HepG2 (cell line): ENCODE measurements around the gene DHX30. TPM values are rescaled to one million over a fixed set of nuclear protein-coding genes. Genes with fewer than 3 reads are reported as not detected.

Experiments used
- ATAC-seq: fragments of 200-7000 bp; cut with Tn5 transposase; 3 replicates; pipeline ENCODE4 v1.9.1; 2020; ENCODE audit warnings: mild to moderate bottlenecking, moderate library complexity
- BruUV-seq: library from RNA; stranded (reverse); fragments of 400-500 nt; replicated peaks from 2 replicates; lab custom pipeline; 2021; lab: Mats Ljungman, UMichigan
- CTCF ChIA-PET: fragments of 300-600 bp; formaldehyde crosslinking; extraction: SDS; loops from one replicate; lab custom pipeline; 2021; ENCODE audit warnings: low total read pairs, inconsistent platforms, low intra/inter-chr PET ratio; lab: Yijun Ruan, JAX
- POLR2A ChIA-PET: fragments of 350-600 bp; sonication (Branson Sonifier 250); formaldehyde crosslinking; loops from one replicate; lab custom pipeline; 2020; ENCODE audit warnings: antibody characterized with exemption, inconsistent platforms; lab: Yijun Ruan, JAX
- DNase-seq: peaks from one replicate; pipeline ENCODE4 v3.0.0-alpha.2; 2015; ENCODE audit warnings: low spot score
- FAIRE-seq: peaks from 3 replicates; lab custom pipeline; 2011; peaks lifted over from hg19 to GRCh38; lab: Jason Lieb, UNC
- H2AFZ ChIP-seq: one replicate; pipeline ENCODE4 v1.6.1; 2011; ENCODE audit warnings: low read length, inconsistent platforms
- H3K27ac ChIP-seq: fragments of 300-600 bp; 3 replicates; pipeline ENCODE4 v1.8.0; 2011; ENCODE audit warnings: mixed run types, mild to moderate bottlenecking, mixed read lengths, low read length, inconsistent platforms; ENCODE audit not compliant: insufficient read depth; ENCODE audit errors: extremely low read length
- H3K27me3 ChIP-seq, 2 experiments: fragments of 200-600 bp in 1 of 2; 2 replicates in 1 of 2; 3 replicates in 1 of 2; pipeline versions ENCODE4 v1.6.0 to v1.8.0; 2011; ENCODE audit warnings: low read length in 2 of 2, mild to moderate bottlenecking in 2 of 2, moderate library complexity in 2 of 2, inconsistent platforms in 1 of 2; ENCODE audit not compliant: insufficient read depth in 2 of 2, control insufficient read depth in 1 of 2
- H3K36me3 ChIP-seq, 2 experiments: fragments of 200-600 bp in 1 of 2; replicated peaks in 1 of 2; 2 replicates in 1 of 2; 3 replicates in 1 of 2; pipeline versions ENCODE4 v1.5.1 to v1.8.0; 2011; ENCODE audit warnings: low read length in 2 of 2, inconsistent platforms in 1 of 2; ENCODE audit not compliant: insufficient read depth in 2 of 2, control insufficient read depth in 1 of 2
- H3K4me1 ChIP-seq: 2 replicates; pipeline ENCODE4 v1.5.1; 2012; ENCODE audit warnings: low read length, inconsistent platforms; ENCODE audit not compliant: insufficient read depth
- H3K4me2 ChIP-seq: 2 replicates; pipeline ENCODE4 v1.6.0; 2011; ENCODE audit warnings: low read depth, low read length, inconsistent platforms
- H3K4me3 ChIP-seq, 3 experiments: fragments of 200-600 bp in 1 of 3; sonication (generic), shearing (Covaris generic) in 1 of 3; replicated peaks in 1 of 3; 2 replicates each; pipeline ENCODE4 v1.5.1; 2011 to 2016; ENCODE audit warnings: low read length in 3 of 3, inconsistent platforms in 2 of 3, low read depth in 2 of 3, mild to moderate bottlenecking in 2 of 3, control low read depth in 1 of 3, mixed read lengths in 1 of 3; ENCODE audit not compliant: insufficient read depth in 1 of 3
- H3K79me2 ChIP-seq: one replicate; pipeline ENCODE4 v1.6.1; 2011; ENCODE audit warnings: low read length, inconsistent platforms; ENCODE audit not compliant: insufficient read depth
- H3K9ac ChIP-seq: 2 replicates; pipeline ENCODE4 v1.6.0; 2011; ENCODE audit warnings: mild to moderate bottlenecking, low read depth, low read length, inconsistent platforms; ENCODE audit not compliant: insufficient read depth
- H3K9me3 ChIP-seq: 2 replicates; pipeline ENCODE4 v1.5.1; 2012; ENCODE audit warnings: mild to moderate bottlenecking, low read length
- H4K20me1 ChIP-seq: 2 replicates; pipeline ENCODE4 v1.6.0; 2011; ENCODE audit warnings: inconsistent platforms, mild to moderate bottlenecking, low read length, moderate library complexity; ENCODE audit not compliant: insufficient read depth
- AGO1 ChIP-seq: fragments of 200-400 bp; formaldehyde crosslinking; IDR thresholded peaks from 2 replicates; pipeline ENCODE4 v1.6.1; 2017; ENCODE audit warnings: mild to moderate bottlenecking, low read depth, low read length, moderate library complexity; ENCODE audit not compliant: poor library complexity, severe bottlenecking
- CCAR2 ChIP-seq: fragments of 200-400 bp; formaldehyde crosslinking; optimal IDR thresholded peaks from 2 replicates; pipeline ENCODE3; 2018; ENCODE audit warnings: low read depth, mild to moderate bottlenecking, low read length, moderate library complexity
- E2F5 ChIP-seq: sonication (generic); formaldehyde crosslinking; conservative IDR thresholded peaks from 2 replicates; pipeline ENCODE4 v1.4.0; 2020; ENCODE audit warnings: missing genetic modification reagents
- FOXA1 ChIP-seq, 2 experiments: fragments of 450-650 bp in 1 of 2; sonication (generic) in 1 of 2; formaldehyde crosslinking in 1 of 2; IDR thresholded peaks; 2 replicates each; pipeline versions ENCODE4 v1.4.0 to v1.6.1; 2016 to 2020; ENCODE audit warnings: missing genetic modification reagents in 1 of 2
- NR2C2 ChIP-seq: sonication (generic); formaldehyde crosslinking; IDR thresholded peaks from 2 replicates; pipeline ENCODE4 v1.4.0; 2020; ENCODE audit warnings: missing genetic modification reagents, mild to moderate bottlenecking, moderate library complexity, borderline replicate concordance
- PHF5A ChIP-seq: IDR thresholded peaks from one replicate; pipeline ENCODE4 v1.6.1; 2018; ENCODE audit warnings: low read depth, missing genetic modification reagents; ENCODE audit not compliant: unreplicated experiment
- POLR2A ChIP-seq, 2 experiments: IDR thresholded peaks; 2 replicates each; pipeline ENCODE4 v1.6.1; 2011; ENCODE audit warnings: low read depth in 2 of 2, low read length in 2 of 2, mild to moderate bottlenecking in 1 of 2, moderate library complexity in 1 of 2; ENCODE audit not compliant: insufficient read depth in 1 of 2
- POLR2AphosphoS5 ChIP-seq: IDR thresholded peaks from 2 replicates; pipeline ENCODE4 v1.6.1; 2012; ENCODE audit warnings: low read depth, low read length
- POLR2G ChIP-seq: fragments of 200-400 bp; formaldehyde crosslinking; IDR thresholded peaks from 2 replicates; pipeline ENCODE4 v1.6.1; 2018; ENCODE audit warnings: mild to moderate bottlenecking, low read depth, low read length, moderate library complexity
- RBM22 ChIP-seq: fragments of 200-400 bp; formaldehyde crosslinking; optimal IDR thresholded peaks from 2 replicates; pipeline ENCODE3; 2017; ENCODE audit warnings: mild to moderate bottlenecking, low read length, moderate library complexity
- ZFAT ChIP-seq: sonication (generic); formaldehyde crosslinking; conservative IDR thresholded peaks from 2 replicates; pipeline ENCODE4 v1.8.1; 2023; ENCODE audit warnings: missing genetic modification reagents, inconsistent platforms
- ZFY ChIP-seq: sonication (generic); formaldehyde crosslinking; IDR thresholded peaks from 2 replicates; pipeline ENCODE4 v1.4.0; 2020; ENCODE audit warnings: missing genetic modification reagents
- ZNF138 ChIP-seq: sonication (generic); formaldehyde crosslinking; IDR thresholded peaks from 2 replicates; pipeline ENCODE4 v1.5.0; 2020; ENCODE audit warnings: mild to moderate bottlenecking, low read depth, missing genetic modification reagents
- WGBS: methylation state at CpG from one replicate; pipeline ENCODE4 v1.1.6; 2017; ENCODE audit warnings: low lambda C conversion rate; 5-methylcytosine and 5-hydroxymethylcytosine counted together
- in situ Hi-C: cut with HindIII; loops from 2 replicates; pipeline ENCODE4 v1.10.0; 2017; ENCODE audit warnings: low pct_unique_long_range_greater_than_20kb; ENCODE audit not compliant: extremely low pct_ligation_motif_present
- intact Hi-C: fragments of 100-400 bp; cut with micrococcal nuclease; formaldehyde crosslinking; loops from one replicate; pipeline ENCODE4 v1.10.0; 2022; ENCODE audit not compliant: unreplicated experiment
- polyA plus RNA-seq, 8 experiments: library from polyadenylated mRNA; depleted of rRNA in 3 of 8; stranded (reverse) in 7 of 8; unstranded in 1 of 8; fragments of >200 nt; fragmentation: Illumina TruSeq in 4 of 8; extraction: Trizol in 4 of 8; gene quantifications; 2 replicates each; pipeline versions ENCODE4 v1.2.1 to v1.2.3, GENCODE V29; 2011 to 2016; ENCODE audit warnings: low read depth in 4 of 8, missing spikeins in 1 of 8, mixed read lengths in 1 of 8; ENCODE audit not compliant: insufficient read depth in 1 of 8
- total RNA-seq, 5 experiments: library from RNA; depleted of rRNA; stranded (reverse); fragments of >200 nt; fragmentation: Illumina TruSeq; extraction: Trizol; gene quantifications; 2 replicates each; pipeline ENCODE4 v1.2.3, GENCODE V29; 2016; ENCODE audit warnings: low read depth in 1 of 5
- TF ChIP-seq, protein P1 (sequence below): sonication (generic); formaldehyde crosslinking; IDR thresholded peaks from 2 replicates; pipeline ENCODE4 v1.4.0; 2020; ENCODE audit warnings: mild to moderate bottlenecking, missing genetic modification reagents

Gene DHX30
- total and polyA plus RNA-seq, 2 of the 13 experiments (the other 11 are each of a cell fraction or from before 2014, with no cell fraction given): 30.6 to 59.4 TPM

DNA sequence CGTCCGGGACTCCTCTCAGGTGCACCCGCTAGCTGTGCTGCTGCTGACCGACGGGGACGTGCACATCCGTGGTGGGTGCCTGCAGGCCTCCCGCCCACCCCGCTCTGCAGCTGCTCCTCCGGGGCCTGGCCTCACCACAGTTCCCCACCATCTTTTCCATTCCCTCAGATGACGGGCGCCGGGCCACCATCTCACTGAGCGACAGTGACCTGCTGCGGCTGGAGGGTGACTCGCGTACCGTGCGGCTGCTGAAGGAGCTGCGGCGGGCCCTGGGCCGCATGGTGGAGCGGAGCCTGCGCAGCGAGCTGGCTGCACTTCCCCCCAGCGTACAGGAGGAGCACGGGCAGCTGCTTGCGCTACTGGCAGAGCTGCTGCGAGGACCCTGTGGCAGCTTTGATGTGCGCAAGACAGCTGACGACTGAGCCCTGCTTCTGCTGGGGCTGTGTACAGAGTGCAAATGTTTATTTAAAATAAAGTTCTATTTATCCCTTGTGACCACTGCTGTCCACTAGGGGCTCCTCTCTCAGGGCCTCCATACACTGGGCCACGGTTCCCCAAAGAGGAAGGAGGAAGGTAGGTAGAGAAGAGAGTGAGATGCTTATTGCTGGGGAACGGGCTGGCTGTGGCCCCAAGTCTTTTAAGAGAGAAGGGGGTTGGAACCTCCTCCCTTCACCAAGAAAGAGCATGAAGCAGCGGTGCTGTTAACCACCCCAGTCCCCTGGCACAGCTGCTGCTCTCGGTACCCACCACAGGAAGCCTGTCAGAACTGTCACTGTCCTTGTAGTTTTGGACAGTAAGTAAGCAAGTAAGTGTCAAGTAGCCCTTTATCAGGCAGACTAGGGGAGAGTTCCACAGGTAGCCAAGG lies 47.0 kb downstream of the DHX30 start (continued):
- TF ChIP-seq, protein P1, sequence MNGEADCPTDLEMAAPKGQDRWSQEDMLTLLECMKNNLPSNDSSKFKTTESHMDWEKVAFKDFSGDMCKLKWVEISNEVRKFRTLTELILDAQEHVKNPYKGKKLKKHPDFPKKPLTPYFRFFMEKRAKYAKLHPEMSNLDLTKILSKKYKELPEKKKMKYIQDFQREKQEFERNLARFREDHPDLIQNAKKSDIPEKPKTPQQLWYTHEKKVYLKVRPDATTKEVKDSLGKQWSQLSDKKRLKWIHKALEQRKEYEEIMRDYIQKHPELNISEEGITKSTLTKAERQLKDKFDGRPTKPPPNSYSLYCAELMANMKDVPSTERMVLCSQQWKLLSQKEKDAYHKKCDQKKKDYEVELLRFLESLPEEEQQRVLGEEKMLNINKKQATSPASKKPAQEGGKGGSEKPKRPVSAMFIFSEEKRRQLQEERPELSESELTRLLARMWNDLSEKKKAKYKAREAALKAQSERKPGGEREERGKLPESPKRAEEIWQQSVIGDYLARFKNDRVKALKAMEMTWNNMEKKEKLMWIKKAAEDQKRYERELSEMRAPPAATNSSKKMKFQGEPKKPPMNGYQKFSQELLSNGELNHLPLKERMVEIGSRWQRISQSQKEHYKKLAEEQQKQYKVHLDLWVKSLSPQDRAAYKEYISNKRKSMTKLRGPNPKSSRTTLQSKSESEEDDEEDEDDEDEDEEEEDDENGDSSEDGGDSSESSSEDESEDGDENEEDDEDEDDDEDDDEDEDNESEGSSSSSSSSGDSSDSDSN: 0 out of 2 replicates have a peak, but pooled peaks have one; percentile 7
- TF ChIP-seq ZFAT (CRISPR knock-in tag) (no peak), AGO1 (peak; percentile 63), FOXA1 (IDR thresholded peaks at IDR 0.05) (no peak), FOXA1 (CRISPR knock-in tag; IDR thresholded peaks at IDR 0.05) (peak; percentile 17; the same call in 1 of the 2 replicates), CCAR2 (no peak), POLR2AphosphoS5 (0 out of 2 replicates have a peak, but pooled peaks have one; percentile 32)

DNA sequence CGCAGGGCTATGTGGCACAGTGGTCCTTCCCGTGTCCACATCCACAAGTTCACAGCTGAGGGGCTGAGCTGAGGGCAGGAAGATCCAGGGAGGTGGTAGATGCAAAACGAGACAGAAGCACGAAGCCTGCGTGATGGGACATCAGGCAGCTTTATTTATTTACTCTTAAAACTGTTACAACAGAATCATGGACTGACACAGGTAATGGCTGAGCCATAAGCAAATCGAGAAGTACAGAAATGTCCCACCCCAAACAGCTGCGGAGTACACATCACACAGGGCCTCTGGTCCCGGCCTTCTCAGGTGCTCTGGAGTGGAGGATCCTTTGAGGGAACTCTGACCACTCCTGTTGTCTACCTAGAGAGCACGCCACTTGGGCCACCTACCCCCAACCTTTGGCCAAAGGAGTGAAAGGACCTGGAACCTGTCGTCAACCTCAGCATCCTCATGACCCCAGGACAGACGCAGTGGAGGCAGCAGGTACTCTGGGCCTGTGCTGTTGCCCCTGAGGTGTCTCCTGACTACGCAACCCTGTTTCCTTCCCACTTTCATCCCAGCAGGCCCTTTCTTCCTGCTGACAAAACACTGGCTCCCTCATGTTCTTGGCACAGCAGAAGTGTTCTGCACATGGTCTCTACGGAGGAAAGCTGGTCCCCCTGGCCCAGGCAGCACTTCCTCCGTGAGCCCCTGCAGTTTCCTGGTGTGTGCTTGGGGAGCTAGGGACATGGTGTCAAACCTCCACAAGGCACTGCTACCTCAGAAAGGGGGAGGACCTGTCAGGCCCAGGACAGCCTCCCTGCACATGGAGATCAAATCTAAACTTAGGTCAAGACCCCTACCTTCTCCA lies 47.8 kb downstream of the DHX30 start:
- intact Hi-C loops (loop anchor here (2.0 kb wide), 1 partner anchor 140 kb away; no protein-coding TSS in a partner anchor), in situ Hi-C loops (loop anchor here (10.0 kb wide), 1 partner anchor 144 kb away; no protein-coding TSS in a partner anchor)
- Histone ChIP-seq H3K27me3 (no peaks in the 10 kb centered on the region), H3K27ac (no peak overlapping the region), H2AFZ (no peak overlapping the region), H3K4me3 (no peak overlapping the region), H3K4me2 (no peak overlapping the region), H3K9me3 (no peaks in the 10 kb centered on the region), H4K20me1 (no peaks in the 10 kb centered on the region), H3K79me2 (no peaks in the 10 kb centered on the region), H3K9ac (no peak overlapping the region), H3K36me3 (peaks cover 43 to 73% of the 10 kb centered on the region in 2 experiments), H3K4me1 (no peaks in the 10 kb centered on the region)
- BruUV-seq: TSS peak; percentile 20
- ATAC-seq (no peak), DNase-seq (no peak), FAIRE-seq (no peak)
- ChIA-PET CTCF (interaction anchor here (1.5 kb wide), 1 partner anchor 139 kb away, joined by 4 read pairs; no protein-coding TSS in a partner anchor), POLR2A (interaction anchor here (2.3 kb wide), 1 partner anchor 26 kb away, joined by 6 read pairs; no protein-coding TSS in a partner anchor)
- 89% methylated on average over 10 of the region's 14 CpGs for WGBS
- TF ChIP-seq POLR2A (IDR thresholded peaks at IDR 0.05; ENCODE audit: insufficient read depth in 1 of 2, low read depth in 2 of 2, low read length in 2 of 2) (peak in 1 of 2 experiments; percentile 42; a peak in 1 of 4 replicates), E2F5 (no peak), ZNF138 (no peak), POLR2G (peak; percentile 51; the same call in 1 of the 2 replicates), ZFY (CRISPR knock-in tag) (0 out of 2 replicates have a peak, but pooled peaks have one; percentile 7), RBM22 (peak; percentile 45), NR2C2 (CRISPR knock-in tag) (no peak), PHF5A (CRISPR knock-in tag) (no peak)
- TF ChIP-seq, protein P1: 0 out of 2 replicates have a peak, but pooled peaks have one; percentile 0
